Measurements from ENCODE around the gene GJC2.
A peak's percentile ranks its signal among the peaks of the same experiment; 100 is the strongest.
"Not testable (repeated sequence)": the region's sequence is repeated elsewhere in the genome, so short reads cannot be mapped to it uniquely, and the experiment has no call there.

GJC2 gene

DNA sequence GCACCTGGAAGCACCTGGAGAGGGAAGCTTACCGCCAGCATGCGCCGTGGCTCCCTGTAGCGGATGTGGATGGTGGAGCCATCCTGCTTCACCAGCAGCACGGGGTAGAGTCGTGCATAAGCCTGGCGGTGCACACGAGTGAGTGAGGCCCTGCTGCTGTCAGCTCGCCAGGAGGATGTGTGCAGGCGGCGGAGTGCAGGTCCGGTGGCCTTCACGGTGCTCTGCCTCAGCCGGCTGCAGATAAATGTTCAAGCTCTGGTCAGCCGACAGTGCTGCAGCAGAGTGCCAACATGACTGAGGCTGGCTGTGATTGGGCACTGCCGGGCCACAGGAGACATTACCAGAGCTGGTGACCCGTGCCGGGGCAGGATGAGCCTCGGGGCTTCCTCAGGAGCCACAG, 42.1 kb upstream of the GJC2 start:
- peaks cover 8% of the 10 kb centered on the region for H3K27me3 ChIP-seq (ENCODE audit: control insufficient read depth, insufficient read depth, low read length)
- no peaks in the 10 kb centered on the region for H3K9me3 ChIP-seq (ENCODE audit: control insufficient read depth, low read depth, low read length)
- no peak overlapping the region for H3K9ac ChIP-seq (ENCODE audit: low read length)
- no peaks in the 10 kb centered on the region for H3K4me1 ChIP-seq (ENCODE audit: control insufficient read depth, low read depth, low read length)
- peaks cover 19% of the 10 kb centered on the region for H3K36me3 ChIP-seq (ENCODE audit: control insufficient read depth, low read depth, low read length)
- H3K4me3 ChIP-seq (ENCODE audit: low read length) = no peak overlapping the region
- H3K27ac ChIP-seq (ENCODE audit: low read length) = no peak overlapping the region

DNA sequence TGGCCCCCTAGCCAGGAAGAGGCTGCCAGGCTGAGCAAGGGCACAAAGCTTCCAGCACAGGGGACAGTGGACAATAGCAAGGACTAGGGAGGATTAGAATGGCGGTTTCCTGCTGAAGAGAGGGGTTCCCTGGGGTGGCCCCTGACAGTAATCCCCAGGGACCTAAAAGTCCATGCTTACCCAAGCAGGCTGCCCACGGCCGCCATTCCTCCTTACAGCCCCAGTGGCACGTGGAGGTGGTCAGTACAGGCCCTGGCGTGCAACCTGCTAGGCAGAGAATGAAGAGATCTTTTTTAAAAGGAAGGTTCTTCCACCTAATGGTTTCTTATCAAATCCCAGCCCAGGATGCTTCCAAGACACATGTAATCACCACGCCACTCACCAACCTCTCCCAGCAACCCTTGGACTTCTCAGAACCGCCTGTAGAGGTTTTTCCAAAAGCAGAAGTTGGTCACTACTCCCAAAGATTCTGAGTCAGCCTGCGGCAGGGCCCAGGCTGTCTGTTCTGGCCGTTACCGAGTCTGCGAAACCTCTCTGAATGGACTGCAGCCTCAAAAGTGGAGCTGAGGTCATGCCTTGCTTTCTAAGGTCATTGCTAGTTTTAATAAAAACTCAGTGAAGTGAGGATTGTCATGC, 41.6 kb upstream of the GJC2 start:
- peak overlapping the region; percentile 85 for H3K9ac ChIP-seq (ENCODE audit: low read length)
- peak overlapping the region; percentile 85 for H3K4me3 ChIP-seq (ENCODE audit: low read length)
- H3K4me1 ChIP-seq (ENCODE audit: control insufficient read depth, low read depth, low read length) = no peaks in the 10 kb centered on the region
- H3K27me3 ChIP-seq (ENCODE audit: control insufficient read depth, insufficient read depth, low read length) = peaks cover 8% of the 10 kb centered on the region
- no peaks in the 10 kb centered on the region for H3K9me3 ChIP-seq (ENCODE audit: control insufficient read depth, low read depth, low read length)
- no peak overlapping the region for H3K27ac ChIP-seq (ENCODE audit: low read length)
- H3K36me3 ChIP-seq (ENCODE audit: control insufficient read depth, low read depth, low read length) = peaks cover 19% of the 10 kb centered on the region

DNA sequence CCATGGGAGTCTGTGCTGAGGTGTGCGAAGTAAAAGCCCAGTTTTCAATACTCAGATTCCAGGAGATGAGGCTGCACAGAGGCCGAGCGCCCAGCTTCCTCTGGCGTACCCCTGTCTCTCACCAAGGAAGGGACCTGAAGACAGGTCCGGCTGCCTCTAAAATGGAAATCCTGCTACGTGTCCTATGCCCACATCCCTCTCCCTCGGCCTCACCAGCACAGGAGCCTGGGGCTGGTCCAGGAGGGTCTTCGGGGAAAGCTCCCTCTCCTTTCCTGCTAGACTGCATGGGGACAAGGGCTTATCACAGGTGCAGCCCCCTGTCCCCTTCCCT, 41.0 kb upstream of the GJC2 start:
- peak overlapping the region; percentile 85 for H3K4me3 ChIP-seq (ENCODE audit: low read length)
- H3K9ac ChIP-seq (ENCODE audit: low read length) = peak overlapping the region; percentile 85
- H3K27me3 ChIP-seq (ENCODE audit: control insufficient read depth, insufficient read depth, low read length) = peaks cover 8% of the 10 kb centered on the region
- H3K27ac ChIP-seq (ENCODE audit: low read length) = peak overlapping the region; percentile 42
- no peaks in the 10 kb centered on the region for H3K9me3 ChIP-seq (ENCODE audit: control insufficient read depth, low read depth, low read length)
- peaks cover 19% of the 10 kb centered on the region for H3K36me3 ChIP-seq (ENCODE audit: control insufficient read depth, low read depth, low read length)
- H3K4me1 ChIP-seq (ENCODE audit: control insufficient read depth, low read depth, low read length) = no peaks in the 10 kb centered on the region

DNA sequence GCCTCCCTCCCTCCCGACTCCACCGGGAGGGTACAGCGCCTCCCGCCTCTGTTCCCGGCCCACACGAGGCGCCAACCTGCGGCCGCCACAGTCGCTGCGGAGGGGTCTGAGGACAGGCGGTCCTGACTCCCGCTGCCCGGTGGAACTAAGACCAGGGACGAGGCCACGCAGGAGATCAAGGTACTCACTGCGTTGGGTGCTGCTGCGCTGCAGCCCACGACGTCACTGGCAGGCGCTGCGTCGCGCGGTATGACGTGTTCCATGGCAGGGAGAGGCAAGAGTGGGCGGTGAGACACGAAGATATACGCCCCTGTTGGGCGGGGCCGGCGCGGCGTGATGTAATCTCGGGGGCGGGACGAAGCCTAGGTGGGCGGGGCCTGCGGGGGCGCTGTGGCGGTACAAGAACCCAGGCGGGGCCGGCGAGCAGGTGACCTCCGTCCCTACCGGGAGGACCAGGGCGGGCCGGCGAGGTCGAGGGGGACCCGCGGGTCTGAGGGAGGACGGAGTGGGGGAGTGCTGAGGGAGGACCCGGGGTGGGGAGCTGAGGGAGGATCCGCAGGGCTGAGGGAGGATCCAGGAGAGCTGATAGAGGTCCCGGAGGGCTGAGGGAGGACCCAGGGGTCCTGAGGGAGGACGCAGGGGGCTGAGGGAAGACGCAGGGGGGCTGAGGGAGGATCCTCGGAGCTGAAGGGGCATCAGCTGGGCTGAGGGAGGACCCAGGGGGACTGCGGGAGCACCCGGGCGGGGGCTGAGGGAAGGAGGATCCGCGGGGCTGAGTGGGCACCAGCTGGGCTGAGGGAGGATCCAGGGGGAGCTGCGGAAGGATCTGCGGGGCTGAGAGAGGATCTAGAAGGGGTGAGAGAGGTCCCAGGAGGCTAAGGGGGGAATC, 40.4 kb upstream of the GJC2 start, which contains the start of gene MRPL55:
Gene MRPL55 (minus strand): TSS at position 227 of the 889 bp plus-strand sequence. CDS start 1,039 bp downstream, outside the sequence.
- Histone ChIP-seq H3K4me3 (ENCODE audit: low read length) (peak within 1 kb of the TSS; percentile 85), H3K9ac (ENCODE audit: low read length) (peak within 1 kb of the TSS; percentile 85), H3K9me3 (ENCODE audit: control insufficient read depth, low read depth, low read length) (no peaks in the 10 kb centered on the region), H3K27me3 (ENCODE audit: control insufficient read depth, insufficient read depth, low read length) (peaks cover 8% of the 10 kb centered on the region), H3K36me3 (ENCODE audit: control insufficient read depth, low read depth, low read length) (peaks cover 19% of the 10 kb centered on the region), H3K4me1 (ENCODE audit: control insufficient read depth, low read depth, low read length) (no peaks in the 10 kb centered on the region), H3K27ac (ENCODE audit: low read length) (peak within 1 kb of the TSS; percentile 42)

DNA sequence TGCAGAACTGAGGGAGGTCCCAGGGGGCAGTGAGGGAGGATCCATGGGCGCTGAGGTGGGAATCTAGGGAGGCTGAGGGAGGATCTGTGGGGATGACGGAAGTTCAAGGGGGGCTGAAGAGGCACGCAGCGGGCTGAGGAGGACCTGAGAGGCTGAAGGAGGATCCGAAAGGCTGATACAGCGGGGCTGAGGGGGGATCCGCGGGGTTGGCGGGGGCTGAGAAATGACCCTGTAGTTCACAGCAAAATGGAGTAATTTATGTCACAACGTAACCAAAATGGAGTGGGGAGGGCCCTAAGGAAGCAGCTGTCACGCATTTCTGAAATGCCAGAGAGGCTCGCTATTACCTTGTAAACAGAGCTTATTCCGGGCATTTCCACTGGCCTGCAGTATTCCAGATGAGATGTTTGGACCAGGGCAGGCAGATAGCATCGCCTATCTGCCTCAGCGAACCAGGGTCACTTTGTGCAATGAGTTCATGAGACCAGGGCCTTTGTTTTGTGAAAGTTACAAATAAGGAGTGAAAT, 39.7 kb upstream of the GJC2 start:
- H3K27me3 ChIP-seq (ENCODE audit: control insufficient read depth, insufficient read depth, low read length) = peaks cover 8% of the 10 kb centered on the region
- peaks cover 19% of the 10 kb centered on the region for H3K36me3 ChIP-seq (ENCODE audit: control insufficient read depth, low read depth, low read length)
- peak overlapping the region; percentile 56 for H3K9ac ChIP-seq (ENCODE audit: low read length)
- H3K4me1 ChIP-seq (ENCODE audit: control insufficient read depth, low read depth, low read length) = no peaks in the 10 kb centered on the region
- H3K4me3 ChIP-seq (ENCODE audit: low read length) = peak overlapping the region; percentile 85
- no peaks in the 10 kb centered on the region for H3K9me3 ChIP-seq (ENCODE audit: control insufficient read depth, low read depth, low read length)
- H3K27ac ChIP-seq (ENCODE audit: low read length) = no peak overlapping the region

DNA sequence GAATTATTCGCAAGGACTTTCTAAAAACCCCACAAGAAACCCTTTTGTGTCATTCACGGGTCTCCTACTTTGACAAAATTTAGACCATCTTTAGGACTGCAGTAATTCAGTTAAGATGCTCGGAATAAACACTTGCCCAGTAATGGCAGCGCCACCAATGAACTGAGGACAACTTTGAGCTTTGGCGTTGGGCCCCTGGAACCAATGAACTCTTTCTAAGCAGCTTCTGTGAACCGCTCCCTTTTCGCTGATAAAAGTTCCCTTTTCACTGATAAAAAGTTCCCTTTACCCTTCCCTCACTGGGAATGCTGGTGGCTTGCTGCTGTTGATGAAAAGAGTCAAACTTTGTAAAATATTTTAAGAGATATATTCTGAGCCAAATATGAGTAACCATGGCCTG, 39.2 kb upstream of the GJC2 start:
- Histone ChIP-seq H3K4me3 (ENCODE audit: low read length) (no peak overlapping the region), H3K4me1 (ENCODE audit: control insufficient read depth, low read depth, low read length) (no peaks in the 10 kb centered on the region), H3K27me3 (ENCODE audit: control insufficient read depth, insufficient read depth, low read length) (peaks cover 8% of the 10 kb centered on the region), H3K36me3 (ENCODE audit: control insufficient read depth, low read depth, low read length) (peaks cover 19% of the 10 kb centered on the region), H3K27ac (ENCODE audit: low read length) (no peak overlapping the region), H3K9me3 (ENCODE audit: control insufficient read depth, low read depth, low read length) (no peaks in the 10 kb centered on the region), H3K9ac (ENCODE audit: low read length) (no peak overlapping the region)

DNA sequence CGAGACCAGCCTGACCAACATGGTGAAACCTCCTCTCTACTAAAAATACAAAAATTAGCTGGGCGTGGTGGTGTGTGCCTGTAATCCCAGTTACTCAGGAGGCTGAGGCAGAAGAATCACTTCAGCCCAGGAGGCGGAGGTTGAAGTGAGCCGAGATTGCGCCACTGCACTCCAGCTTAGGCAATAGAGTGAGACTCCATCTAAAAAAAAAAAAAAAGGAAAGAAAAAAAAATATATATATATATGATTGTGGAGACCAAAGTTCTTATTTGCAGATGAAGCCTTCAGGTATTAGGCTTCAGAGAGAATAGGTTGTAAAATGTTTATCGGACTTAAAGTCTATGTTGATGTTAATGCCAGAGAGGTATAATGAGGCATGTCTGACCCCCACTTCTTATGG, 38.4 kb upstream of the GJC2 start:
- not testable (repeated sequence) for H3K27me3 ChIP-seq (ENCODE audit: control insufficient read depth, insufficient read depth, low read length); H3K9ac ChIP-seq (ENCODE audit: low read length); H3K4me1 ChIP-seq (ENCODE audit: control insufficient read depth, low read depth, low read length); H3K27ac ChIP-seq (ENCODE audit: low read length); H3K9me3 ChIP-seq (ENCODE audit: control insufficient read depth, low read depth, low read length); H3K4me3 ChIP-seq (ENCODE audit: low read length)
- peaks cover 12% of the 10 kb centered on the region for H3K36me3 ChIP-seq (ENCODE audit: control insufficient read depth, low read depth, low read length)

DNA sequence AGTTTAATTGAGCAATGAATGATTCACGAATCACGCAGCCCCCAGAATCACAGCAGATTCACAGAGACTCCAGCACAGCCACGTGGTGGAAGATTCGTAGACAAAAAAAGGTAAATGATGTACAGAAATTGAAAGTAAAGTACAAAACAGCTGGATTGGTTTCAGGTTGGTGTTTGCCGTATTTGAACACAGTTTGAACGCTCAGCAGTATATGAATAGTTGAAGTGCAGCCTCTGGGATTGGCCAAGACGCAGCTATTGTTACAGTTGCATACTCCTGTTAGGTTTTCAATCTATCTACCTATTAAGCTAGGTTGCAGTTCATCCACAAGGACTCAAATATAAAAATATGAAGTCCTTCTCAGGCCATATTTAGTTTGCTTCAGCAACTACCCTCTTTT, 37.6 kb upstream of the GJC2 start:
- Histone ChIP-seq H3K9me3 (ENCODE audit: control insufficient read depth, low read depth, low read length) (no peaks in the 10 kb centered on the region), H3K36me3 (ENCODE audit: control insufficient read depth, low read depth, low read length) (peaks cover 3% of the 10 kb centered on the region), H3K27me3 (ENCODE audit: control insufficient read depth, insufficient read depth, low read length) (peaks cover 8% of the 10 kb centered on the region), H3K4me1 (ENCODE audit: control insufficient read depth, low read depth, low read length) (no peaks in the 10 kb centered on the region), H3K27ac (ENCODE audit: low read length) (no peak overlapping the region), H3K4me3 (ENCODE audit: low read length) (no peak overlapping the region), H3K9ac (ENCODE audit: low read length) (no peak overlapping the region)

DNA sequence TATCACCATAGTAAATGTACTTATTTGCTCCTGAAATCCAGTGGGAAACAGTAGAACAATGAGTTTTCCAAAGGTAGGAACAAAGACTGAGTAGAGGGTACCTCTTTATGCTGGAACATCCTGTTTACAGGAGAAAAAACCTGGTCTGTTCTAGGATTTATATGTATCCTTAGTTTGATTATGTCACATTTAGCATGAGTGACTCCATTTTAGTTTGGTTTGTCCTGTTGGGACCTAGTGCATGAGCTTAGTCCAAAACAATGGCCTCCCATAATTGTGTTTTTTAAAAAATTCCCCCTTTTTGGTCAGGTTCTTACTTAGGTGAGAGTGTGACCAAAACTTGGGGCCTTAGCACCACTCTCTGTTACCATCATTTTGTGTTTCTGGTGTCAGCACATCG, 37.1 kb upstream of the GJC2 start:
- no peak overlapping the region for H3K4me3 ChIP-seq (ENCODE audit: low read length)
- no peak overlapping the region for H3K27ac ChIP-seq (ENCODE audit: low read length)
- H3K4me1 ChIP-seq (ENCODE audit: control insufficient read depth, low read depth, low read length) = no peaks in the 10 kb centered on the region
- no peaks in the 10 kb centered on the region for H3K36me3 ChIP-seq (ENCODE audit: control insufficient read depth, low read depth, low read length)
- no peak overlapping the region for H3K9ac ChIP-seq (ENCODE audit: low read length)
- H3K9me3 ChIP-seq (ENCODE audit: control insufficient read depth, low read depth, low read length) = peaks cover 4% of the 10 kb centered on the region
- peaks cover 8% of the 10 kb centered on the region for H3K27me3 ChIP-seq (ENCODE audit: control insufficient read depth, insufficient read depth, low read length)

DNA sequence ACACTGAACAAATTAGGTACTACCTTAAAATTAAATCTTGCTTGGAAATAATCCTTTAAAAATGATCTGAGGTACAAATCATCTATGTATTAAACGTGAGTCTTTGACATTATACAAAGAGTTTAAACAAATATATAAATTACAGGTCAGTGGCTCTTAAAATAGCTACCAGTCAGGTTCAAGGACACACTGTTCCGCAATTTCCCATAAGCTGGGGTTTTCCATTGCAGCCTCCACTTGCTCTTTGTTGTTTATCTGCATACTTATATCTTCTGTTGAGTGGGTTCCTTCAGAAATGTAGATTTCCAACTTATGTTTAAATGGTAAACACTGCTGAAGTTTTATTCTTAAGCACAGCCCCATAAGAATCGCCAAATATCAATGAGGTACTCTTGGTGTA, 34.9 kb upstream of the GJC2 start:
- Histone ChIP-seq H3K36me3 (ENCODE audit: control insufficient read depth, low read depth, low read length) (no peaks in the 10 kb centered on the region), H3K9me3 (ENCODE audit: control insufficient read depth, low read depth, low read length) (peaks cover 11% of the 10 kb centered on the region), H3K27me3 (ENCODE audit: control insufficient read depth, insufficient read depth, low read length) (peaks cover 5% of the 10 kb centered on the region), H3K4me1 (ENCODE audit: control insufficient read depth, low read depth, low read length) (no peaks in the 10 kb centered on the region), H3K4me3 (ENCODE audit: low read length) (no peak overlapping the region), H3K27ac (ENCODE audit: low read length) (no peak overlapping the region), H3K9ac (ENCODE audit: low read length) (no peak overlapping the region)

DNA sequence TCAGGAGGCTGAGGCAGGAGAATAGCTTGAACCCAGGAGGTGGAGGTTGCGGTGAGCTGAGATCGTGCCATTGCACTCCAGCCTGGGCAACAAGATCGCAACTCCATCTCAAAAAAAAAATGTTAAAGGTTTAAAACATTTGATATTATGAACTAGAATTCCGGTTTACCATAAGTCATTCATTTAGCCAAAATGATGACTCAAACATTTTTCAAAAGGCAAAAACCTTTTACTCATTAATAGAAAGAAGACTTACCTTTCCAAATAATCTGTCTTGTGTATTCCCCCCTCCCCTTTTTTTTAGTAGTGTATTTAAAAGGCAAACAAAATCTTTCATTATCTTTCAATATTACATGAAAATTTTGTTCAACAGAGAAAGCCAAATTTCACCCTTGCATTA, 32.4 kb upstream of the GJC2 start:
- Histone ChIP-seq H3K36me3 (ENCODE audit: control insufficient read depth, low read depth, low read length) (no peaks in the 10 kb centered on the region), H3K4me3 (ENCODE audit: low read length) (no peak overlapping the region), H3K9ac (ENCODE audit: low read length) (no peak overlapping the region), H3K9me3 (ENCODE audit: control insufficient read depth, low read depth, low read length) (peaks cover 11% of the 10 kb centered on the region), H3K27ac (ENCODE audit: low read length) (no peak overlapping the region), H3K4me1 (ENCODE audit: control insufficient read depth, low read depth, low read length) (no peaks in the 10 kb centered on the region), H3K27me3 (ENCODE audit: control insufficient read depth, insufficient read depth, low read length) (no peaks in the 10 kb centered on the region)
